Brain microvascular endothelial cell (primary cell): ENCODE results near the gene POLR2L.
A peak's percentile ranks its signal among the peaks of the same experiment; 100 is the strongest.

Experiments
- DNase-seq: peaks from one replicate; pipeline ENCODE4 v3.0.0-alpha.2; 2020
- H3K27ac ChIP-seq: fragments of 250-450 bp; sonication (Bioruptor Pico); 2 replicates; pipeline ENCODE4 v1.5.1; 2020; ENCODE audit warnings: mild to moderate bottlenecking, moderate library complexity
- H3K27me3 ChIP-seq: fragments of 250-450 bp; sonication (Bioruptor Pico); replicated peaks from 2 replicates; pipeline ENCODE4 v1.5.1; 2020; ENCODE audit warnings: mild to moderate bottlenecking
- H3K36me3 ChIP-seq: fragments of 250-450 bp; sonication (Bioruptor Pico); replicated peaks from 2 replicates; pipeline ENCODE4 v1.5.1; 2020; ENCODE audit warnings: mild to moderate bottlenecking
- H3K4me3 ChIP-seq: 2 replicates; pipeline ENCODE4 v1.5.1; 2011; ENCODE audit warnings: low read depth, mild to moderate bottlenecking, control low read depth, low read length, moderate library complexity
- CTCF ChIP-seq: IDR thresholded peaks from 2 replicates; pipeline ENCODE4 v1.5.1; 2011; ENCODE audit warnings: low read depth, mild to moderate bottlenecking, moderate library complexity, low read length, control low read depth, inconsistent platforms; ENCODE audit errors: missing control alignments
- in situ Hi-C: cut with HindIII; loops from 2 replicates; pipeline ENCODE4 v1.10.0; 2017; ENCODE audit warnings: low sequenced_read_pairs, low pct_ligation_motif_present

POLR2L gene

GRCh38 chr11:859394-860131, 17.2 kb upstream of the POLR2L start:
- Histone ChIP-seq H3K27ac (no peak overlapping the region), H3K36me3 (peaks cover 2% of the 10 kb centered on the region), H3K4me3 (peak overlapping the region; percentile 48), H3K27me3 (no peaks in the 10 kb centered on the region)
- DNase-seq = peak; percentile 84
- in situ Hi-C loops = no loop called here
- TF ChIP-seq CTCF = no peak

GRCh38 chr11:858762-859339, 16.5 kb upstream of the POLR2L start:
- peaks cover 2% of the 10 kb centered on the region for H3K36me3 ChIP-seq
- peak overlapping the region; percentile 9 for H3K4me3 ChIP-seq
- in situ Hi-C loops = no loop called here
- no peak for DNase-seq
- H3K27me3 ChIP-seq = no peaks in the 10 kb centered on the region
- no peak for TF ChIP-seq CTCF
- H3K27ac ChIP-seq = no peak overlapping the region

- Histone ChIP-seq H3K27me3 (no peaks in the 10 kb centered on the region), H3K36me3 (peaks cover 2% of the 10 kb centered on the region), H3K27ac (no peak overlapping the region), H3K4me3 (no peak overlapping the region)
- no peak for DNase-seq
- in situ Hi-C loops = no loop called here
- no peak for TF ChIP-seq CTCF
These were observed 15.9 kb upstream of the POLR2L start for GRCh38 chr11:858053-858761.

- no peak overlapping the region for H3K4me3 ChIP-seq
- H3K27me3 ChIP-seq = no peaks in the 10 kb centered on the region
- in situ Hi-C loops = no loop called here
- no peak overlapping the region for H3K27ac ChIP-seq
- DNase-seq = no peak
- no peak for TF ChIP-seq CTCF
- H3K36me3 ChIP-seq = no peaks in the 10 kb centered on the region
These were observed 14.1 kb upstream of the POLR2L start for GRCh38 chr11:856397-856796.

DNA sequence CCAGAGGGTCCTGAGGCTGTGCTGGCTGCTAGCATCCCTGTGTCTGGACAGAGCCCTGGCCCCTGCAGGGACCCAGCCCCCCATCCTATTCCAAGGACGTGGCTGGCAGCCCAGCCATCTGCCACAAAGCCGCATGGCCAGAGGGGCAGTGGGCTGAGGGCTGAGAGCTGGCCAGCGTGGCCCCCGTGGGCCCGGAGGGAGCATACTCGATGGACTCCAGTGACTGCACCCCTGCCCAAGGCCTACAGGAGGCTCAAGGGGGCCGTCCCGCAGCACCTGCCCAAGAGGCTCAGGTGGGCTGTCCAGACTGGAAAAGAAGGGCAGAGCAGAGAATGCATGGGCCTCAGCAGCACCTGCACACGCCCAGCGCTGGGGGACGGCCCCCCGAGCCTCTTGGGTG, 13.5 kb upstream of the POLR2L start:
- no peak overlapping the region for H3K4me3 ChIP-seq
- in situ Hi-C loops = no loop called here
- no peaks in the 10 kb centered on the region for H3K27me3 ChIP-seq
- TF ChIP-seq CTCF = no peak
- no peak overlapping the region for H3K27ac ChIP-seq
- no peak for DNase-seq
- no peaks in the 10 kb centered on the region for H3K36me3 ChIP-seq
